AG04450 (cell line): ENCODE results near the gene TFDP2. TPM values are rescaled to one million over a fixed set of nuclear protein-coding genes. Genes with fewer than 3 reads are reported as not detected.

Experiments
- CTCF ChIA-PET: fragments of 300-600, 350-600 bp; formaldehyde crosslinking; extraction: SDS; loops from one replicate; lab custom pipeline; 2022; ENCODE audit warnings: antibody characterized with exemption, inconsistent platforms; lab: Charles Lee
- POLR2A ChIA-PET: fragments of 350-600 bp; formaldehyde crosslinking; extraction: SDS; loops from one replicate; lab custom pipeline; 2021; ENCODE audit warnings: antibody characterized with exemption, inconsistent platforms; lab: Yijun Ruan, JAX
- DNase-seq: peaks from one replicate; pipeline ENCODE4 v3.0.0-alpha.2; 2011; ENCODE audit warnings: low read depth, low spot score
- H3K27ac ChIP-seq: one replicate; pipeline ENCODE4 v1.5.1; 2012; ENCODE audit warnings: low read depth, low read length, control low read depth
- H3K27me3 ChIP-seq: one replicate; pipeline ENCODE4 v1.6.0; 2012; ENCODE audit warnings: low read length; ENCODE audit not compliant: control insufficient read depth, insufficient read depth
- H3K4me3 ChIP-seq: 2 replicates; pipeline ENCODE4 v1.5.1; 2011; ENCODE audit warnings: mild to moderate bottlenecking, low read depth, low read length, control low read depth
- H3K9me3 ChIP-seq: 2 replicates; pipeline ENCODE4 v1.5.1; 2012; ENCODE audit warnings: low read length; ENCODE audit not compliant: control insufficient read depth, insufficient read depth
- CTCF ChIP-seq: IDR thresholded peaks from 2 replicates; pipeline ENCODE4 v1.5.1; 2011; ENCODE audit warnings: low read depth, low read length, control low read depth, inconsistent platforms
- polyA plus RNA-seq: library from polyadenylated mRNA; depleted of rRNA; stranded (reverse); fragments of >200 nt; gene quantifications from 2 replicates; pipeline ENCODE4 v1.2.3, GENCODE V29; 2011

The TFDP2 gene
- polyA plus RNA-seq, 1 experiment = 63.4 TPM

- POLR2A ChIA-PET = no interaction called here
Observed at GRCh38 chr3:142154186-142154585, 4.8 kb upstream of the TFDP2 start.

GRCh38 chr3:142152384-142152783, 3.0 kb upstream of the TFDP2 start:
- Histone ChIP-seq H3K4me3 (no peak overlapping the region), H3K27ac (no peak overlapping the region), H3K27me3 (no peaks in the 10 kb centered on the region), H3K9me3 (no peaks in the 10 kb centered on the region)
- POLR2A ChIA-PET = no interaction called here
- CTCF ChIA-PET = no interaction called here
- no peak for DNase-seq
- TF ChIP-seq CTCF = no peak

More at GRCh38 chr3:142154186-142154585, 4.8 kb upstream of the TFDP2 start:
- CTCF ChIA-PET = no interaction called here
- DNase-seq = no peak
- Histone ChIP-seq H3K27ac (no peak overlapping the region), H3K27me3 (no peaks in the 10 kb centered on the region), H3K4me3 (no peak overlapping the region), H3K9me3 (no peaks in the 10 kb centered on the region)
- no peak for TF ChIP-seq CTCF

GRCh38 chr3:142151828-142152227, 2.5 kb upstream of the TFDP2 start:
- Histone ChIP-seq H3K27ac (no peak overlapping the region), H3K4me3 (no peak overlapping the region), H3K27me3 (no peaks in the 10 kb centered on the region), H3K9me3 (no peaks in the 10 kb centered on the region)
- ChIA-PET POLR2A (no interaction called here), CTCF (interaction anchor here (0.9 to 1.0 kb wide), 2 partner anchors 9 to 29 kb away, joined by 3 to 5 read pairs; no protein-coding TSS in a partner anchor)
- TF ChIP-seq CTCF = no peak
- no peak for DNase-seq

GRCh38 chr3:142151240-142151639, 1.9 kb upstream of the TFDP2 start:
- TF ChIP-seq CTCF = no peak
- no peaks in the 10 kb centered on the region for H3K9me3 ChIP-seq
- ChIA-PET POLR2A (no interaction called here), CTCF (interaction anchor here (0.9 to 1.0 kb wide), 2 partner anchors 9 to 29 kb away, joined by 3 to 5 read pairs; no protein-coding TSS in a partner anchor)
- no peak overlapping the region for H3K4me3 ChIP-seq
- no peaks in the 10 kb centered on the region for H3K27me3 ChIP-seq
- H3K27ac ChIP-seq = no peak overlapping the region
- DNase-seq = no peak

DNA sequence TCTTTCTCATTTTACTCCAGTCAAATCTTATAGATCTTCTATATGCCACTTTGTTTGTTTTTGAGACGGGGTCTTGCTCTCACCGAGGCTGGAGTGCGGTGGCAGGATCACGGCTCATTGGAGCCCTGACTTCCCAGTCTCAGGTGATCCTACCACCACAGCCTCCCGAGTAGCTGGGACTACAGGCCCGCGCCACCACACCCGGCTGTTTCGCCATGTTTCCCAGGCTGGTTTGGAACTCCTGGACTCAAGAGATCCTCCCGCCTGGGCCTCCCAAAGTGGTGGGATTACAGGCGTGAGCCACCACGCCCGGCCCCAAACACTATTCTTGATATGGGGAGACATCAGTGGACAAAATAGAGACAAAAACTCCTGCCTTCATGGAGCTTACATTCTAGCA, 927 bp upstream of the TFDP2 start:
- Histone ChIP-seq H3K9me3 (no peaks in the 10 kb centered on the region), H3K27ac (no peak overlapping the region), H3K4me3 (no peak overlapping the region), H3K27me3 (no peaks in the 10 kb centered on the region)
- CTCF ChIA-PET = interaction anchor here (1.3 kb wide), 1 partner anchor 30 kb away, joined by 5 read pairs; no protein-coding TSS in a partner anchor
- POLR2A ChIA-PET = no interaction called here
- TF ChIP-seq CTCF = no peak
- no peak for DNase-seq
